Activated CD8-positive, alpha-beta T cell treated with anti-CD3 and anti-CD28 coated beads for 36 hours (primary cell): ENCODE results near the gene RHEX. TPM values are rescaled to one million over a fixed set of nuclear protein-coding genes. Genes with fewer than 3 reads are reported as not detected.

Source experiments
- ATAC-seq: fragments of 200-7000 bp; cut with Tn5 transposase; one replicate; pipeline ENCODE4 v1.10.0; 2021; ENCODE audit warnings: mild to moderate bottlenecking, moderate library complexity
- CTCF ChIA-PET: fragments of 350-600 bp; sonication (Branson Sonifier 250); formaldehyde crosslinking; loops from one replicate; lab custom pipeline; 2021; ENCODE audit warnings: antibody characterized with exemption; lab: Charles Lee
- POLR2A ChIA-PET: fragments of 350-600 bp; sonication (Branson Sonifier 250); formaldehyde crosslinking; loops from one replicate; lab custom pipeline; 2021; ENCODE audit warnings: antibody characterized with exemption; lab: Charles Lee
- DNase-seq: peaks from one replicate; pipeline ENCODE4 v3.0.0-alpha.2; 2020
- H3K27ac Mint-ChIP-seq: one replicate; pipeline ENCODE4 v1.8.0; 2021; ENCODE audit warnings: mild to moderate bottlenecking, mixed read lengths
- H3K27me3 Mint-ChIP-seq: one replicate; pipeline ENCODE4 v1.8.0; 2021; ENCODE audit warnings: mixed read lengths
- H3K36me3 Mint-ChIP-seq: one replicate; pipeline ENCODE4 v1.8.0; 2021; ENCODE audit warnings: low read depth, mixed read lengths
- H3K4me1 Mint-ChIP-seq: one replicate; pipeline ENCODE4 v1.8.0; 2021; ENCODE audit warnings: low read depth, mixed read lengths
- H3K4me3 Mint-ChIP-seq: one replicate; pipeline ENCODE4 v1.8.0; 2021; ENCODE audit warnings: mild to moderate bottlenecking, moderate library complexity, mixed read lengths
- H3K9me3 Mint-ChIP-seq: one replicate; pipeline ENCODE4 v1.8.0; 2021; ENCODE audit warnings: mixed read lengths
- CTCF ChIP-seq: fragments of 200-600 bp; IDR thresholded peaks from one replicate; pipeline ENCODE4 v1.8.0; 2022; ENCODE audit warnings: antibody characterized with exemption, mild to moderate bottlenecking
- intact Hi-C: fragments of 100-400 bp; cut with micrococcal nuclease; formaldehyde crosslinking; loops from one replicate; pipeline ENCODE4 v1.10.0; 2022
- total RNA-seq, 2 experiments: library from RNA; stranded (reverse); gene quantifications; one replicate each; pipeline ENCODE4 v1.2.3, GENCODE V29; 2021

The RHEX gene
- total RNA-seq, 2 experiments from 2014 or later, result not detected

GRCh38 chr1:206135248-206135647 is 82.3 kb downstream of the RHEX start:
- DNase-seq, result no peak
- ChIA-PET CTCF (no interaction called here), POLR2A (no interaction called here)
- no peak for ATAC-seq
- H3K9me3 Mint-ChIP-seq, result no peaks in the 10 kb centered on the region
- H3K4me3 Mint-ChIP-seq, result no peak overlapping the region
- H3K36me3 Mint-ChIP-seq, result no peaks in the 10 kb centered on the region
- no peak overlapping the region for H3K27ac Mint-ChIP-seq
- no peaks in the 10 kb centered on the region for H3K4me1 Mint-ChIP-seq
- peaks cover 6% of the 10 kb centered on the region for H3K27me3 Mint-ChIP-seq
- intact Hi-C loops, result no loop called here
- no peak for TF ChIP-seq CTCF

GRCh38 chr1:206136241-206136640 is 83.3 kb downstream of the RHEX start:
- H3K36me3 Mint-ChIP-seq, result no peaks in the 10 kb centered on the region
- no peak for TF ChIP-seq CTCF
- ATAC-seq (no peak), DNase-seq (no peak)
- ChIA-PET POLR2A (no interaction called here), CTCF (no interaction called here)
- intact Hi-C loops, result no loop called here
- H3K4me1 Mint-ChIP-seq, result peaks cover 3% of the 10 kb centered on the region
- H3K27ac Mint-ChIP-seq, result no peak overlapping the region
- H3K27me3 Mint-ChIP-seq, result peaks cover 6% of the 10 kb centered on the region
- no peaks in the 10 kb centered on the region for H3K9me3 Mint-ChIP-seq
- no peak overlapping the region for H3K4me3 Mint-ChIP-seq

- Mint-ChIP-seq H3K4me1 (peaks cover 9% of the 10 kb centered on the region), H3K4me3 (no peak overlapping the region), H3K9me3 (no peaks in the 10 kb centered on the region), H3K36me3 (no peaks in the 10 kb centered on the region), H3K27me3 (peaks cover 12% of the 10 kb centered on the region), H3K27ac (no peak overlapping the region)
- CTCF ChIA-PET, result interaction anchor here (1.4 kb wide), 1 partner anchor 9 kb away, joined by 3 read pairs; no protein-coding TSS in a partner anchor
- ATAC-seq (no peak), DNase-seq (no peak)
- POLR2A ChIA-PET, result no interaction called here
- intact Hi-C loops, result no loop called here
- no peak for TF ChIP-seq CTCF
Measured at GRCh38 chr1:206142011-206142410, 89.0 kb downstream of the RHEX start.

GRCh38 chr1:206142770-206143169 is 89.8 kb downstream of the RHEX start:
- intact Hi-C loops, result no loop called here
- ATAC-seq, result no peak
- H3K36me3 Mint-ChIP-seq, result no peaks in the 10 kb centered on the region
- CTCF ChIA-PET, result interaction anchor here (1.4 kb wide), 1 partner anchor 10 kb away, joined by 3 read pairs; no protein-coding TSS in a partner anchor
- POLR2A ChIA-PET, result no interaction called here
- no peak for TF ChIP-seq CTCF
- peaks cover 9% of the 10 kb centered on the region for H3K4me1 Mint-ChIP-seq
- H3K4me3 Mint-ChIP-seq, result no peak overlapping the region
- H3K27me3 Mint-ChIP-seq, result peaks cover 12% of the 10 kb centered on the region
- DNase-seq, result no peak
- H3K9me3 Mint-ChIP-seq, result no peaks in the 10 kb centered on the region
- no peak overlapping the region for H3K27ac Mint-ChIP-seq

- intact Hi-C loops, result no loop called here
- Mint-ChIP-seq H3K9me3 (no peaks in the 10 kb centered on the region), H3K27me3 (peaks cover 12% of the 10 kb centered on the region), H3K4me1 (peaks cover 9% of the 10 kb centered on the region), H3K36me3 (no peaks in the 10 kb centered on the region), H3K27ac (no peak overlapping the region), H3K4me3 (no peak overlapping the region)
- TF ChIP-seq CTCF, result no peak
- DNase-seq (no peak), ATAC-seq (no peak)
- POLR2A ChIA-PET, result interaction anchor here (0.7 kb wide), 1 partner anchor 1144 kb away, joined by 3 read pairs; no protein-coding TSS in a partner anchor
- CTCF ChIA-PET, result no interaction called here
Measured at GRCh38 chr1:206143537-206144172, 90.7 kb downstream of the RHEX start.
